Endometrial microvascular endothelial cells (primary cell): ENCODE results near the gene PTGFRN. TPM values are rescaled to one million over a fixed set of nuclear protein-coding genes. Genes with fewer than 3 reads are reported as not detected.
"Not testable (repeated sequence)": the region's sequence is repeated elsewhere in the genome, so short reads cannot be mapped to it uniquely, and the experiment has no call there.

Experiments used
- in situ Hi-C: cut with HindIII; loops from 2 replicates; pipeline ENCODE4 v1.10.0; 2017; ENCODE audit warnings: low sequenced_read_pairs, low pct_unique_long_range_greater_than_20kb; ENCODE audit errors: inconsistent ontology term
- total RNA-seq: library from RNA; depleted of rRNA; stranded (reverse); fragments of >200 nt; gene quantifications from one replicate; pipeline ENCODE4 v1.2.3, GENCODE V29; 2015; ENCODE audit errors: inconsistent ontology term

The PTGFRN gene
- 7.2 TPM for total RNA-seq

DNA sequence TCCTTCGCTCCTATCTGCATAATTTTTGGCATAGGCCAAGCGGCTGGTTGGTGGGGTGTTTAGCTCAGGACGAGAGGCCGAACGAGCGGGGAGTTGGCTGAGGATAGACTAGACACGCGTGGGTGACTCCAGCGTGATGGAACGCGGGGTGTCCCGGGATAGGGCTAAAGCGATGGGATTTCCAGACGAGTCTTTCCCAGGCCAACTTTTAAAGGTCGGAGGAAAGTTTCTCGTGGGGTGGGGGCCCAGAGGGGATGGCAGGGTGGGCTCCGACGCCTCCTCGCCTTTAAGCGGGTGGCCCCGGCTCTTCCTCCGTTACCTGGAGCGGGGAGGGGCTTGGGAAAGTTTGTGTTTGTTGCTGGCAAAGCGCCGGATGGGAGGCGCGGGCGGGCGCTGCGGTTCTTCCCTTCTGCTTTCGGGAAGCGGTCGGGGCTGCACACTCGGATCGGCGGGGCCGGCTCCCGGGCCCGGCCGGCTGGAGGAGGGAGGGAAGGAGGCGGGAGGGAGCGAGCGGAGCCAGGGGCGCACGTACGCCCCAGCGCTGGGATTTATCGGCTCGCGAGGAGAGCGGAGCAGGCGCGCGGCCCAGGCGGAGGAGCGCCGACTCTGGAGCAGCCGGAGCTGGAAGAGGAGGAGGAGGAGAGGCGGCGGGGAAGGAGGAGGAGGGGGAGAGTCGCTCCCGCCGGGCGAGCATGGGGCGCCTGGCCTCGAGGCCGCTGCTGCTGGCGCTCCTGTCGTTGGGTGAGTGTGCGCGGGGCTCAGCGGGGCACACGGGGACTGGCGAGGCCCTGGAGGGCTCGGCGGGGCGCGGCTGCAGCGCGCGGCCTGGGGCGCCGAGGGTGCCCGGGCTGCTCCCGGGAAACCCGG, at the start of gene PTGFRN:
TSS of gene PTGFRN (plus strand) at position 405 of the 867 bp plus-strand sequence. CDS start at position 693, 288 bp downstream.
- in situ Hi-C loops, result no loop called here

DNA sequence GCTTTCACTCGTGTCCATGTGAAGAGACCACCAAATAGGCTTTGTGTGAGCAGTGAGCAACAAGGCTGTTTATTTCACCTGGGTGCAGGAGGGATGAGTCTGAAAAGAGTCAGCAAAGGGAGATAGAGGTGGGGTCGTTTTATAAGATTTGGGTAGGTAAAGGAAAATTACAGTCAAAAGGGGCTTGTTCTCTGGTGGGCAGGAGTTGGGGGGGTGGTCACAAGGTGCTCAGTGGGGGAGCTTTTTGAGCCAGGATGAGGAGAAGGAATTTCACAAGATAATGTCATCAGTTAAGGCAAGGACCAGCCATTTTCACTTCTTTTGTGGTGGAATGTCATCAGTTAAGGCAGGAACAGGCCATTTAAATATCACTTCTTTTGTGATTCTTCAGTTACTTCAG, 49.5 kb upstream of the PTGFRN start:
- in situ Hi-C loops, result not testable (repeated sequence)

DNA sequence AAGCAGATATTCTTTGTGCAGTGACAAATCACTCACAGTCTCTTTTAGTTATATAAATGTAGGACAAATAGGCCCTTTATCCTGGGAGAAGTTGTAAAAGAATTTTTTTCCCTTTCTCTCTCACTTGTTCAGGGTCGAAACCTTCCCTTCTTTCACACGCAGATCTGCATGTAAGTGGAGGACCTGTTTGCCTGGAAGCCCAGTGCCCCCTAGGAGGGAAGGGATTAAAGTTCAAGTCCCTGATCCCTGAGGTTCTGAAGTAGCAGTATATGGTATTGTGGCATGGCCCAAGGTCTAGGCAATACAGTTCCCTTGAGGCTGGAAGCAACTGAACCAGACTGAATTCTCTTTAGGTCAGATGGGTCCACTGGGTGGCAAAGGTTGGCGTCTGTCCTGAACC, 48.6 kb upstream of the PTGFRN start:
- in situ Hi-C loops, result no loop called here

DNA sequence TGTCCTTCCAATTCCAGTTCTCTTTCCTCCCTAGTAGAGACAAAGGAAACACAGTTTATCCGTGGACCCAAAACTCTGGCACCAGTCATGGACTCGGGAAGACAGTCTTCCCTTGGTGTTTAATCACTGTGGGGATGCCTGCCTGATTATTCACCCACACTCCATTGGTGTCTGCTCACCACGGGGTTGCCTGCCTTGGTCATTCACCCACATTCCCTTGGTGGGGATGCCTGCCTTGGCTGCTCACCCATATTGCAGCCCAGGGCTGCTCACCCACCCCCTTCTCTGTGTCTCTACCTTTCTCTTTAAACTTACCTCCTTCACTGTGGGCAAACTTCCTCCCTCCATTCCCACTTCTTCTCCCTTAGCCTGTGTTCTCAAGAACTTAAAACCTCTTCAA, 46.7 kb upstream of the PTGFRN start:
- in situ Hi-C loops, result not testable (repeated sequence)

DNA sequence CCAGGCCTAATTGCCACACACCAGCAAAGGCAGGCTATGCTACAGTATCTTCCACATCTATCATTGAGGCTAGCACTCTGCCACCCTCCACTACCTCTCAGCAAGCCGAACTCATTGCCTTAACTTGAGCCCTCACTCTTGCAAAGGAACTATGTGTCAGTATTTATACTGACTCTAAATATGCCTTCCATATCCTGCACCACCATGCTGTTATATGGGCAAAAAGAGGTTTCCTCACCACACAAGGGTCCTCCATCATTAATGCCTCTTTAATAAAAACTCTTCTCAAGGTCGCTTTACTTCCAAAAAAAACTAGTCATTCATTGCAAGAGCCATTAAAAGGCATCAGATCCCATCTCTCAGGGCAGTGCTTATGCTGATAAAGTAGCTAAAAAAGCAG, 43.2 kb upstream of the PTGFRN start:
- in situ Hi-C loops, result not testable (repeated sequence)

- in situ Hi-C loops, result no loop called here
These were observed 41.3 kb upstream of the PTGFRN start for GRCh38 chr1:116868385-116868784.

- in situ Hi-C loops, result no loop called here
These were observed 40.1 kb upstream of the PTGFRN start for GRCh38 chr1:116869611-116870010.

DNA sequence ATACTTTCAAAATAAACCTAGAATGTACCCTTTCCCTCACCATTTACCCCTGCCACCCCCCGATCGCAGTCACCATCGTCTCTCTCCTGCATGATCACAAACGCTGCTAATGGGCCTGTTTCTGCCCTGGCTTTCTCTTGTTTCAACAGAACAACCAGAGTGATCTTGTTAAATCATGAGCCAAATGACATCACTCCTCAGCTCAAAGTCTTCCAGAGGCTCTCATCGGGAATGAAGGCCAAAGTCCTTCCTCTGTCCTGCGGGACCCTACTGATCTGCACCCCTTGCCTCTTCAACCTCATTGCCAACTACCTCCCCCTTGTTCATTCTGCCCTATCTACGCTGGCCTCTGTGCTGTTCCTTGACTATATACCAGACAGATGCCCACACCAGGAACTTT, 39.4 kb upstream of the PTGFRN start:
- in situ Hi-C loops, result no loop called here

GRCh38 chr1:116871779-116872146, 38.0 kb upstream of the PTGFRN start:
- in situ Hi-C loops, result no loop called here

- in situ Hi-C loops, result no loop called here
These were observed 35.9 kb upstream of the PTGFRN start for GRCh38 chr1:116873680-116874271.

DNA sequence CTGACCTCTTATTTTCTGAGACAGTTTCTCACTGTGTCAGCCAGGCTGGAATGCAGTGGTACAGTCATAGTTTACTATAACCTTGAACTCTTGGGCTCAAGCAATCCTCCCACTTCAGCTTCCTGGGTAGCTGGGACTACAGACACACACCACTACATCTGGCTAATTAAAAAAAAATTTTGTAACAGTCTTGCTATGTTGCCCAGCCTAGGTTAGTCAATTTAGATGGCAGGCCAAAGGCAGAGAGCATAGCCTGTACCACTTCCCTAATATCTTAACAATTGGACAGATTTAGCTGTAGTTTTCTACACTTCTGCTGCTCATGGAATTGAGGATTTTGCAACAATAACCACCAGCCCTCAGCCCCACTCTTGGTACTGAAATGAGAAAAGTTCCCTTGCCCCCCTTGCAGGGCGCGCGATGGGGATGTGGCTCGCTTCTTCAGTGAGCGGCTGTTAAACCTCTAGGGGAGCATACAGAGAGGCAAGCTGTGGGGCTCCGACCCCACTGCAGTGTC, 34.9 kb upstream of the PTGFRN start:
- in situ Hi-C loops, result loop anchor here (25.0 kb wide), 1 partner anchor 188 kb away; the partner anchor contains the start of gene TTF2

GRCh38 chr1:116875391-116875790, 34.3 kb upstream of the PTGFRN start:
- in situ Hi-C loops, result loop anchor here (25.0 kb wide), 1 partner anchor 187 kb away; the partner anchor contains the start of gene TTF2

- in situ Hi-C loops, result loop anchor here (25.0 kb wide), 1 partner anchor 186 kb away; the partner anchor contains the start of gene TTF2
These were observed 33.8 kb upstream of the PTGFRN start for GRCh38 chr1:116875946-116876345.

- in situ Hi-C loops, result loop anchor here (25.0 kb wide), 1 partner anchor 185 kb away; the partner anchor contains the start of gene TTF2
These were observed 32.4 kb upstream of the PTGFRN start for GRCh38 chr1:116877141-116877818.

DNA sequence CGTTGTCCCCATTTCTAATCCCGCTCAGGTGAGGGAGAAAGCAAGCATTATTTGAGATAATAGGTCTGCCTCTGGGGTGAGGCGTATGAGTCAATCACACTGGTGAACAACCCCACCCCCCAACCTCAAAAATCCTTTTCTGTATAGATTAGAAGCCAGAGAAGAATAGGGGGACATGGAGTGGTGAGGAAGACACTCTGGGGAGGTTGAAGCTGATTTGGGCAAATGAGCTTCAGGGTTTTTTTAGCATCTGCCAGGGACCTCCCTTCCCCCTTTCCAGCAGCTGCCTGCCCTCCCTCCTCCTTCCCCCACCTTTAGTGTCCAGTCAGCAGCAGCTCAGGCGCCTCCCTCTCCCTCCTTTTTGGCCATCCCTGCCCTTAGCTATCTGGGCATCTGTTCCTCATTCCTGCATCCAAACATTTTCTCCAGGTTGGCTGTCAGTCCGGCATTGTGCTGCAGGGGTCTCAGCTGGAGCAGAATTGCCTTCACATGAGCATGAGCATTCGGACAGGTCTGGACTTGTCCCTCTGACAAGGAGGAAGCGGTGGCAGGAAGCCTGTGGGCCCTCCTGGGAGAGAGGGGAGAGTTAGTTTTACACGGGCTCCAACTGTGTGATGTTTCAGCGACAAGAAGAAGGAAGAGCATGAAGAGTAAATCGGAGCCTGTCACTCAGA, 30.8 kb upstream of the PTGFRN start:
- in situ Hi-C loops, result loop anchor here (25.0 kb wide), 1 partner anchor 183 kb away; the partner anchor contains the start of gene TTF2

GRCh38 chr1:116879478-116880133, 30.1 kb upstream of the PTGFRN start:
- in situ Hi-C loops, result loop anchor here (25.0 kb wide), 1 partner anchor 183 kb away; the partner anchor contains the start of gene TTF2

GRCh38 chr1:116880917-116881316, 28.8 kb upstream of the PTGFRN start:
- in situ Hi-C loops, result loop anchor here (25.0 kb wide), 1 partner anchor 181 kb away; the partner anchor contains the start of gene TTF2
